ENCODE results near the gene TALDO1. TPM values are rescaled to one million over a fixed set of nuclear protein-coding genes. Genes with fewer than 3 reads are reported as not detected.

The TALDO1 gene
- total and polyA plus RNA-seq, 2 donors (not counting 3 experiments of a cell fraction or from before 2014, with no cell fraction given), result 211 to 294 TPM

DNA sequence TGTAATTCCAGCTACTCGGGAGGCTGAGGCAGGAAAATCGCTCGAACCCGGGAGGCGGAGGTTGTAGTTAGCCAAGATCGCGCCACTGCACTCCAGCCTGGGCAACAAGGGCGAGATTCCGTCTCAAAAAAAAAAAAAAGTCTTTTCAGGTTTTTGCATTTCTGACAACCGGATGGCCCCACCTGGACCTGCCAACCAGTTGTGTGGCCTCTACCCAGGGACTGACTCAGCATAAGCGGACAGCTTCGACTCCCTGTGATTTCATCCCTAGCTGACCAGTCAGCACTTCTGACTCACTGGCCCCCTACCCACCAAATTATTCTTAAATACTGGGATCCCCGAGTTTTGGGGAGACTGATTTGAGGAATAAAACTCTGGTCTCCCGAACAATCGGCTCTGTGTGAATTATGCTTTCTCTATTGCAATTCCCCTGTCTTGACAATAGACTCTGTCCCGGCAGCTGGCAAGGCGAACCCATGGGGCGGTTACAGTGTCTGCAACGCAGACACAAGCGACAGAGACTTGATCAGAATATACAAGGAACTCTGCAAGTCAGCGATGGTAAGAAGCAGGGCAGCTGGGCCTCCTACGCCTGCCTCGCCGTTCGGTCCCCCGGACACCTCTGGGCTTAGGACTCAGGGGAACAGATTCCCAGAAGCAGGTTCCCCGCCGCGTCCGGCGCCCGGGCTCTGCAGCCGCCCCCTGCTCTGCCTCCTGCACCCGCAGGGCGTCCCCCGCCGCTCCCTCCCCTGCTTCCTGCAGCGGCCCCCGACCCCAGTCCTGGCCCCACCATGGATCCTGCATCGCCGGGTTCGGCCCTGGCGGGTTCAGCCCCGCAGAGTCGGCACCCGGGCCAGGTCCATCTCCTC, 741 bp upstream of the TALDO1 start:
- CTCF ChIA-PET, result interaction anchor here (0.9 to 5.6 kb wide), 3 partner anchors 19 to 50 kb away, joined by 3 to 26 read pairs (median 6); partner anchors contain the start of gene TMEM80

DNA sequence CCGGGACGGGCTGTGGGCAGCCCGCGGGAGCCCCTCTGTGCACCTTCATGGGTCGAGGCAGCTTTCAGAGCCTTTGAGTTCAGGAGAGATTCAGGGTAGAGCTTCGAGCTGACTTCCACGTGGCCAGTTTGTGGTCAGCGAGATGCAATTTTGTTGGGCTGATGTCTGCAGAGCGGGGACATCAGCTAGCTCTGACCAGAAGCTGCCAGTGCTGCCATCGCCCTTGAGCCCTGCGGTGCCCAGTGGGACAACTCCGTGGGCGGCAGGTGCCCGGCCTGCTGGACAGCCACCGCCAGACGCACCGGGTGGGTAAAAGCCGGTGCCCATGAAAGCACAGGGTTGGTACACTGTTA, 719 bp downstream of the TALDO1 start:
- POLR2A ChIA-PET, result interaction anchor here (0.6 to 1.4 kb wide), 2 partner anchors 172 to 241 kb away, joined by 3 read pairs; partner anchors contain the start of gene RNH1

More for the DNA sequence above, 741 bp upstream of the TALDO1 start:
- POLR2A ChIA-PET, result interaction anchor here (0.6 to 0.9 kb wide), 2 partner anchors 30 to 241 kb away, joined by 3 to 5 read pairs; partner anchors contain the start of gene GATD1
- Histone ChIP-seq H4K20me1 (replicated peaks; ENCODE audit: control insufficient read depth, extremely low read depth, insufficient read depth, low read length) (no peaks in the 10 kb centered on the region), H3K4me3 (replicated peaks in 1 of 3; ENCODE audit: insufficient read depth in 1 of 3, low read depth in 1 of 3, low read length in 3 of 3) (peak overlapping the region; percentile 41 to 79 (median 71)), H3K27me3 (ENCODE audit: control insufficient read depth in 2 of 2, insufficient read depth in 2 of 2, low read length in 2 of 2) (no peaks in the 10 kb centered on the region), H3K9me1 (replicated peaks; ENCODE audit: control insufficient read depth, extremely low read depth, insufficient read depth, low read length) (no peaks in the 10 kb centered on the region), H3K4me1 (ENCODE audit: control insufficient read depth, extremely low read depth, insufficient read depth, low read length) (peaks cover 17% of the 10 kb centered on the region), H2AFZ (ENCODE audit: low read depth, low read length) (peak overlapping the region; percentile 88), H3K9me3 (replicated peaks; ENCODE audit: control insufficient read depth, insufficient read depth, low read length) (no peaks in the 10 kb centered on the region), H3K36me3 (ENCODE audit: control insufficient read depth in 2 of 2, extremely low read depth in 1 of 2, insufficient read depth in 2 of 2, low read length in 2 of 2) (no peaks in the 10 kb centered on the region), H3K4me2 (ENCODE audit: insufficient read depth, low read length) (peak overlapping the region; percentile 79), H3K79me2 (ENCODE audit: control insufficient read depth, insufficient read depth, low read length) (peaks cover 41% of the 10 kb centered on the region), H3K27ac (ENCODE audit: insufficient read depth, low read depth, low read length) (no peak overlapping the region), H3K9ac (replicated peaks; ENCODE audit: extremely low read depth, insufficient read depth, low read length) (peak overlapping the region; percentile 13)
- dilution Hi-C loops (cut with MboI; ENCODE audit: extremely low pct_ligation_motif_present, low sequenced_read_pairs) (no loop called here), intact Hi-C loops (cut with micrococcal nuclease) (no loop called here)
- DNase-seq (ENCODE audit: low read depth, low spot score) (no peak), FAIRE-seq (no peak)
- no TSS peak for BruUV-seq (replicated peaks)
- TF ChIP-seq EZH2 (IDR thresholded peaks at IDR 0.05; ENCODE audit: borderline replicate concordance, low read depth, low read length, severe bottlenecking) (no peak), GATA2 (IDR thresholded peaks at IDR 0.05; ENCODE audit: insufficient read depth, insufficient read length, low read depth, low read length) (no peak)

More for the DNA sequence above, 719 bp downstream of the TALDO1 start:
- peaks cover 17% of the 10 kb centered on the region for H3K4me1 ChIP-seq (ENCODE audit: control insufficient read depth, extremely low read depth, insufficient read depth, low read length)
- CTCF ChIA-PET, result interaction anchor here (1.1 to 5.6 kb wide), 7 partner anchors 9 to 52 kb away, joined by 3 to 26 read pairs (median 5); partner anchors contain the start of gene TMEM80
- TF ChIP-seq CTCF (IDR thresholded peaks at IDR 0.05; ENCODE audit: extremely low read depth in 1 of 2, insufficient read depth in 1 of 2, low read depth in 1 of 2, low read length in 2 of 2), result no peak
- TF ChIP-seq FOS (IDR thresholded peaks at IDR 0.05; ENCODE audit: borderline replicate concordance, insufficient read depth, low read length), result no peak
- TF ChIP-seq MAX (IDR thresholded peaks at IDR 0.05; ENCODE audit: insufficient read depth, insufficient read length), result peak; percentile 57
- TSS peak; percentile 48 for BruUV-seq (replicated peaks)
- H3K36me3 ChIP-seq (ENCODE audit: control insufficient read depth in 2 of 2, extremely low read depth in 1 of 2, insufficient read depth in 2 of 2, low read length in 2 of 2), result no peaks in the 10 kb centered on the region
- no peaks in the 10 kb centered on the region for H3K27me3 ChIP-seq (ENCODE audit: control insufficient read depth in 2 of 2, insufficient read depth in 2 of 2, low read length in 2 of 2)
- H3K4me2 ChIP-seq (ENCODE audit: insufficient read depth, low read length), result peak overlapping the region; percentile 90
- peak overlapping the region; percentile 41 to 79 (median 71) for H3K4me3 ChIP-seq (replicated peaks in 1 of 3; ENCODE audit: insufficient read depth in 1 of 3, low read depth in 1 of 3, low read length in 3 of 3)
- H2AFZ ChIP-seq (ENCODE audit: low read depth, low read length), result no peak overlapping the region
- no peak for DNase-seq (ENCODE audit: low read depth, low spot score)
- no peaks in the 10 kb centered on the region for H3K9me3 ChIP-seq (replicated peaks; ENCODE audit: control insufficient read depth, insufficient read depth, low read length)
- dilution Hi-C loops (cut with MboI; ENCODE audit: extremely low pct_ligation_motif_present, low sequenced_read_pairs), result no loop called here
- no peaks in the 10 kb centered on the region for H4K20me1 ChIP-seq (replicated peaks; ENCODE audit: control insufficient read depth, extremely low read depth, insufficient read depth, low read length)
- peaks cover 55% of the 10 kb centered on the region for H3K79me2 ChIP-seq (ENCODE audit: control insufficient read depth, insufficient read depth, low read length)
- peak overlapping the region; percentile 48 for H3K27ac ChIP-seq (ENCODE audit: insufficient read depth, low read depth, low read length)
- FAIRE-seq, result no peak
- intact Hi-C loops (cut with micrococcal nuclease), result loop anchor here (2.0 kb wide), 1 partner anchor 29 kb away; the partner anchor contains the start of gene GATD1
- no peaks in the 10 kb centered on the region for H3K9me1 ChIP-seq (replicated peaks; ENCODE audit: control insufficient read depth, extremely low read depth, insufficient read depth, low read length)
- H3K9ac ChIP-seq (replicated peaks; ENCODE audit: extremely low read depth, insufficient read depth, low read length), result peak overlapping the region; percentile 86

All from endothelial cell of umbilical vein (primary cell).